ENCODE results near the gene INPP5A.
"Not testable (repeated sequence)": the region's sequence is repeated elsewhere in the genome, so short reads cannot be mapped to it uniquely, and the experiment has no call there.

INPP5A gene

DNA sequence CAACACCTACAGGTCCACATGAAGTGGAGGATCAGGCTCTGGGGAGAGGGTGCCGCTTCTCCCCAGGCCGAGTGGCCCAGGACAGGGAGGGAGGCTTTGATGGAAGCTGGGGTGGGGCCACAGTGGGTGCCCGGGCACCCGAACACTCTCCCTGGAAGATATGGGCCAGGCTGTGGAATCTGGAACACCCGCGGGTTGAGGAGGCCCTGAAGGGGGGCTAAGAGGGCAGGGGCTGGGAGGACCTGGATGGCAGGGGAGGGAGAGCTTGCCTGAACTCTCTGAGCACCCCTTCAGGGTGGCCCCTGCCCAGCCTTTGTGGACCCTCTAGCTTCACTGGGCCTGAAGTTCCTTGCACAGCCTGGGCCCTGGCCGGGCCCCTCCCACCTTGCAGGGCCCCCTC lies 252.9 kb downstream of the INPP5A start:
- H3K27me3 ChIP-seq (replicated peaks; ENCODE audit: insufficient read depth, low read length), result no peaks in the 10 kb centered on the region

DNA sequence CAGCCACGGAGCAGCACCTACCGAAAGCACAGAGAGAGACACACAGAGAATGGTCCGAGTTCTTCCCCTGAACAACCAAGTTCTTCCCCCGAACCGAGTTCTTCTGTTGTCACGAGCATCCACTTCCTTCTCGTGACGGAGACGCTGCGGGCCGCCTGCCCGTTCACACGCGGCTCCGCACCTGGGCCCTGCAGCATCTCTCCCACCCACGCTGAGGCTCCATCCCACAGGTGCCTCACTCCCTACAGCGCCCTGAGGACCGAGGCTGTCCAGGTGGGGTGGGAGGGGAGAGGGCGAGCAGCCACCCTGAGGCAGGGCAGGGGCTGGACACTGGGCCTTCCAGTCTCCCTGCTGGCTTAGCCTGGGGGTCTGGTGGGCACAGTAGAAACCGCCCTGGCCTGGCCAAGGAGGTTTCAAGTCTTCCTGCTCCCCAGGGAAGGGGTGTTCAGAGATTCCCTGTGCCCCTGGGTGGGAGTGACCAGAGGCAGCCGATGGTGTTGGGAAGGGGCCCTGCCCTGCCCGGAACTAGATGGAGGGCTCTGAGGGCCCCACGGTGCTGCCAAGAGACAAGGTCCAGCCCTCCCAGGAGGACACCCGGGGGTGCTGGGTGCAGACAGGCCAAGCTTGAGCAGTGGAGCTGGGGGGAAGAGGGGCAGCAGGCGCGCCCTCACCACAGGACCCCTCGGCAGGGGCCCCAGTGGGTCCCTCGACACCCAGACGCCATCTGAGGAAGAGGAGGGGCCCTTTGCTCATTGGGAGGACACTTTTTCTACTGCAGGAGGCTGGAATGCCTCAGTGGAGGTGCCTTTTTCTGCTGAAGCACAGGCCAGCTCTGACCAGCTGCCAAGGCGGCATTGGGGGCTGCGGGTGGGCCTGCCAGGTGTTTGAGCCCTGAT lies 253.6 kb downstream of the INPP5A start:
- no peak overlapping the region for H3K9ac ChIP-seq (ENCODE audit: low read length)
- no peak for TF ChIP-seq EZH2phosphoT487 (IDR thresholded peaks at IDR 0.05; ENCODE audit: low read length)
- no peak for TF ChIP-seq EZH2 (optimal IDR thresholded peaks at IDR 0.05; ENCODE audit: low read depth, low read length)
- TF ChIP-seq, protein P1, sequence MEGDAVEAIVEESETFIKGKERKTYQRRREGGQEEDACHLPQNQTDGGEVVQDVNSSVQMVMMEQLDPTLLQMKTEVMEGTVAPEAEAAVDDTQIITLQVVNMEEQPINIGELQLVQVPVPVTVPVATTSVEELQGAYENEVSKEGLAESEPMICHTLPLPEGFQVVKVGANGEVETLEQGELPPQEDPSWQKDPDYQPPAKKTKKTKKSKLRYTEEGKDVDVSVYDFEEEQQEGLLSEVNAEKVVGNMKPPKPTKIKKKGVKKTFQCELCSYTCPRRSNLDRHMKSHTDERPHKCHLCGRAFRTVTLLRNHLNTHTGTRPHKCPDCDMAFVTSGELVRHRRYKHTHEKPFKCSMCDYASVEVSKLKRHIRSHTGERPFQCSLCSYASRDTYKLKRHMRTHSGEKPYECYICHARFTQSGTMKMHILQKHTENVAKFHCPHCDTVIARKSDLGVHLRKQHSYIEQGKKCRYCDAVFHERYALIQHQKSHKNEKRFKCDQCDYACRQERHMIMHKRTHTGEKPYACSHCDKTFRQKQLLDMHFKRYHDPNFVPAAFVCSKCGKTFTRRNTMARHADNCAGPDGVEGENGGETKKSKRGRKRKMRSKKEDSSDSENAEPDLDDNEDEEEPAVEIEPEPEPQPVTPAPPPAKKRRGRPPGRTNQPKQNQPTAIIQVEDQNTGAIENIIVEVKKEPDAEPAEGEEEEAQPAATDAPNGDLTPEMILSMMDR (IDR thresholded peaks at IDR 0.05; ENCODE audit: low read length), result no peak
- no peaks in the 10 kb centered on the region for H3K9me2 ChIP-seq (replicated peaks; ENCODE audit: insufficient read depth, low read length)
- H2AFZ ChIP-seq (ENCODE audit: low read length), result no peak overlapping the region
- H3K4me1 ChIP-seq (ENCODE audit: low read length), result no peaks in the 10 kb centered on the region
- DNase-seq, result no peak
- no peaks in the 10 kb centered on the region for H3K36me3 ChIP-seq (replicated peaks; ENCODE audit: insufficient read depth, low read length)
- no peak overlapping the region for H3K27ac ChIP-seq (ENCODE audit: low read length)
- H3K9me3 ChIP-seq (replicated peaks; ENCODE audit: insufficient read depth, low read length), result no peaks in the 10 kb centered on the region
- no peaks in the 10 kb centered on the region for H3F3A ChIP-seq (ENCODE audit: insufficient read depth, low read length)
- no peaks in the 10 kb centered on the region for H3K79me2 ChIP-seq (ENCODE audit: low read length)
- H3K27me3 ChIP-seq (replicated peaks; ENCODE audit: insufficient read depth, low read length), result peaks cover 2% of the 10 kb centered on the region; the same call in 1 of the 2 replicates
- H3K4me3 ChIP-seq (ENCODE audit: low read length), result no peak overlapping the region
- no peak overlapping the region for H3K4me2 ChIP-seq (ENCODE audit: low read depth, low read length)
- H4K20me1 ChIP-seq (ENCODE audit: insufficient read depth, low read length), result no peaks in the 10 kb centered on the region

More for the DNA sequence above, 252.9 kb downstream of the INPP5A start:
- Histone ChIP-seq H3K36me3 (replicated peaks; ENCODE audit: insufficient read depth, low read length) (no peaks in the 10 kb centered on the region), H3K27ac (ENCODE audit: low read length) (no peak overlapping the region), H3K9ac (ENCODE audit: low read length) (no peak overlapping the region), H3K4me3 (ENCODE audit: low read length) (no peak overlapping the region), H4K20me1 (ENCODE audit: insufficient read depth, low read length) (no peaks in the 10 kb centered on the region), H3F3A (ENCODE audit: insufficient read depth, low read length) (no peaks in the 10 kb centered on the region), H3K9me2 (replicated peaks; ENCODE audit: insufficient read depth, low read length) (no peaks in the 10 kb centered on the region), H2AFZ (ENCODE audit: low read length) (no peak overlapping the region), H3K4me2 (ENCODE audit: low read depth, low read length) (no peak overlapping the region), H3K4me1 (ENCODE audit: low read length) (no peaks in the 10 kb centered on the region), H3K79me2 (ENCODE audit: low read length) (no peaks in the 10 kb centered on the region), H3K9me3 (replicated peaks; ENCODE audit: insufficient read depth, low read length) (no peaks in the 10 kb centered on the region)
- TF ChIP-seq EZH2phosphoT487 (IDR thresholded peaks at IDR 0.05; ENCODE audit: low read length) (no peak), EZH2 (optimal IDR thresholded peaks at IDR 0.05; ENCODE audit: low read depth, low read length) (no peak)
- TF ChIP-seq, protein P1 (IDR thresholded peaks at IDR 0.05; ENCODE audit: low read length), result no peak
- DNase-seq, result no peak

DNA sequence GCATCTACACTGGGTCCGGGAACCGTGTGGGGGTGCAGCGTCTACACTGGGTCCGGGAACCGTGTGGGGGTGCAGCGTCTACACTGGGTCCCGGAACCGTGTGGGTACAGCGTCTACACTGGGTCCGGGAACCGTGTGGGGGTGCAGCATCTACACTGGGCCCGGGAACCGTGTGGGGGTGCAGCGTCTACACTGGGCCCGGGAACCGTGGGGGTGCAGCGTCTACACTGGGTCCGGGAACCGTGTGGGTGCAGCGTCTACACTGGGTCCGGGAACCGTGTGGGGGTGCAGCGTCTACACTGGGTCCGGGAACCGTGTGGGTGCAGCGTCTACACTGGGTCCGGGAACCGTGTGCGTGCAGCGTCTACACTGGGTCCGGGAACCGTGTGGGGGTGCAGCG lies 254.5 kb downstream of the INPP5A start:
- H3K27me3 ChIP-seq (replicated peaks; ENCODE audit: insufficient read depth, low read length), result peaks cover 11% of the 10 kb centered on the region; the same call in 1 of the 2 replicates
- H3K4me2 ChIP-seq (ENCODE audit: low read depth, low read length); H4K20me1 ChIP-seq (ENCODE audit: insufficient read depth, low read length); H3K79me2 ChIP-seq (ENCODE audit: low read length); H3K9ac ChIP-seq (ENCODE audit: low read length); H3K4me1 ChIP-seq (ENCODE audit: low read length); DNase-seq; H3K27ac ChIP-seq (ENCODE audit: low read length); H3K9me3 ChIP-seq (replicated peaks; ENCODE audit: insufficient read depth, low read length); H3K36me3 ChIP-seq (replicated peaks; ENCODE audit: insufficient read depth, low read length); H3K9me2 ChIP-seq (replicated peaks; ENCODE audit: insufficient read depth, low read length); H3K4me3 ChIP-seq (ENCODE audit: low read length); H2AFZ ChIP-seq (ENCODE audit: low read length); H3F3A ChIP-seq (ENCODE audit: insufficient read depth, low read length): not testable (repeated sequence)

DNA sequence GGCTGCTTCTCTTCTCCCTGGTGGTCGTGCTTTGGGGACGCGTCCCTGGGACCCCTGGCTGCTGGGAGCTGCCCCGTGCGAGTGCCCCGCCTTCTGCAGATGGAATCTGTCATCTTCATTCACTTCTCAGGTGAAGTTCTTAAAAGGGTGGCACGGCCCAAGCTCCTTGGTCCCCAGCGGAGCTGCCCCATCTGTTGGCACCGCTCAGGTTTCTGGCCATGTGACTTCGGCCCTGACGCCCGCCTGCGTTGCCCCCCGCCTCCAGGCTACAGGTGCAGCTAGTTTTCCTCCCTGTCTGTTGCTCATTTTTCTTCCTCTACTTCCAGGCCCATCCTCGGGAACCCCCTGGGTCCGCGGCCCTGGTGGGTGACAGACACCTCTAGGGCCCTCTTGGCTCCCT lies 255.2 kb downstream of the INPP5A start:
- Histone ChIP-seq H4K20me1 (ENCODE audit: insufficient read depth, low read length) (no peaks in the 10 kb centered on the region), H3K27me3 (replicated peaks; ENCODE audit: insufficient read depth, low read length) (peaks cover 18% of the 10 kb centered on the region), H3K9ac (ENCODE audit: low read length) (no peak overlapping the region), H3K4me1 (ENCODE audit: low read length) (no peaks in the 10 kb centered on the region), H3K9me2 (replicated peaks; ENCODE audit: insufficient read depth, low read length) (no peaks in the 10 kb centered on the region), H3K36me3 (replicated peaks; ENCODE audit: insufficient read depth, low read length) (no peaks in the 10 kb centered on the region), H2AFZ (ENCODE audit: low read length) (no peak overlapping the region), H3K27ac (ENCODE audit: low read length) (no peak overlapping the region), H3K79me2 (ENCODE audit: low read length) (no peaks in the 10 kb centered on the region), H3F3A (ENCODE audit: insufficient read depth, low read length) (no peaks in the 10 kb centered on the region), H3K4me3 (ENCODE audit: low read length) (no peak overlapping the region), H3K9me3 (replicated peaks; ENCODE audit: insufficient read depth, low read length) (no peaks in the 10 kb centered on the region), H3K4me2 (ENCODE audit: low read depth, low read length) (no peak overlapping the region)
- no peak for DNase-seq
- no peak for TF ChIP-seq EZH2 (optimal IDR thresholded peaks at IDR 0.05; ENCODE audit: low read depth, low read length)
- TF ChIP-seq EZH2phosphoT487 (IDR thresholded peaks at IDR 0.05; ENCODE audit: low read length), result no peak
- TF ChIP-seq, protein P1 (IDR thresholded peaks at IDR 0.05; ENCODE audit: low read length), result no peak
